NCI-H524 (cell line): ENCODE results near the gene FBXL16.

Source experiments
- DNase-seq, 2 experiments: peaks; one replicate each; lab custom pipeline; 2025; lab: John Stamatoyannopoulos, UW

Gene FBXL16

DNA sequence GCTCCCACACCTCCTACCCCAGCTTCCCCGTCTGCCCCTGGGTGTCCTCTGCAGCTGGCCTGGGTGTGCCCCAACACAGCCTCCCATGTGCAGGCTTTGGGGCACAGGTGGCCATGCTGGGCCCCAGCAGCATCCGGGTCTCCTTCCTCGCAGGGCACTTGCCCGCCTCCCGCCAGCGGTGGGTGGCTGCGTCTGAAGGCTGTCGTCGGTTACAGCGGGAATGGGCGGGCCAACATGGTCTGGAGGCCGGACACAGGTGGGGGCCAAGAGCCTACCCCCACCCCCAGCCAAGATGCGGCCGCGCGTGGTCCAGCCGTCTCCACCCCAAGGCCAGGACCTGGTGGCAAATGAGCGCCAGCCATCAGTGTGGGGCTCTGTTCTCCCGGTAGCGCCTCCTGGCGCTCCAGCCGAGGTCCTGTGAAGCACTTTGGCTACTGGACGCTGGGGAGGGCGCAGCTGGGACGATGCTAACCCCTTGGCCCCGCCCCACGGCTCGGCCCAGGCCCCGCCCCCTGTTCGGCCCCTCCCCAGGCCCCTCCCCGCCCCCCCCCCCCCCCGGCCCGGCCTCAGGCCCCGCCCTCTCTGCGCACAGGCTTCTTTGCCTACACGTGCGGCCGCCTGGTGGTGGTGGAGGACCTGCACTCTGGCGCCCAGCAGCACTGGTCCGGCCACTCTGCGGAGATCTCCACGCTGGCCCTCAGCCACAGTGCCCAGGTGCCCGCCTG is 45.0 kb downstream of the FBXL16 start:
- DNase-seq: no peak

DNA sequence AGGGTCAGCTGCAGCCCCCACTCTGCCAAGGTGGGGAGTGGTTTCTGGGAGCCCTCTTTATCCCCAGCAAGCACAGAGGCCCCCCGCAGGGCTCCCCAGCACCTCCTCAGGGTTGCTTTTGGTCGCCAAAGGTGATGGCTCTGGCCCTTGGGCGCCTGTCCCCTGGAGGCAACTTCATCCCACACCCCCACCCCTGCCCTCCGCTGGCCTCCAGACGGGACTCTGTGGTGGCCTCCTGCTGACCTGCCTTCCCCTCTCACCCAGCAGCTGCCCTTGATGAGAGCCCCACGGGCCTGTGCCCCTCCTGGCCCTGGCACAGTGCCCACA is 45.5 kb downstream of the FBXL16 start:
- no peak for DNase-seq

DNA sequence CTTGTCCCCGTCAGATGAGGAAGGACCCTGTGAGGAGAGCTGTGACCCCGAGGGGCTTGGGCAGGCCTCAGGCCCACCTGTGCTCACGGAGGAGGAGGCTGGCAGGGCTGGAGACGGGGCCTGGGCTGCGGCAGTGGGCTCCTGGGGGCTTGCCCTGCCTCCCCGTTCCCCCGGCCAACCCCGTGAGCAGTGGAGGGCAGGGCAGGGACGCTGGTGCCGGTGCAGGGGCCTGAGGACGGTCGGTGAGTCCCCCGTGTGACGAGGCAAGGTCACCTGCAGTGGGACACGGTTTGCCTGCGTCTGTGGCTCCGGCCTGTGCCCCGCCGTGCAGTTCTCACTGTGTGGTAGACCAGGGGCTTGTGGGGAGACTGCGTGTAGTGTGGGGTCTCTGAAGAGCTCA is 46.0 kb downstream of the FBXL16 start:
- DNase-seq: no peak

DNA sequence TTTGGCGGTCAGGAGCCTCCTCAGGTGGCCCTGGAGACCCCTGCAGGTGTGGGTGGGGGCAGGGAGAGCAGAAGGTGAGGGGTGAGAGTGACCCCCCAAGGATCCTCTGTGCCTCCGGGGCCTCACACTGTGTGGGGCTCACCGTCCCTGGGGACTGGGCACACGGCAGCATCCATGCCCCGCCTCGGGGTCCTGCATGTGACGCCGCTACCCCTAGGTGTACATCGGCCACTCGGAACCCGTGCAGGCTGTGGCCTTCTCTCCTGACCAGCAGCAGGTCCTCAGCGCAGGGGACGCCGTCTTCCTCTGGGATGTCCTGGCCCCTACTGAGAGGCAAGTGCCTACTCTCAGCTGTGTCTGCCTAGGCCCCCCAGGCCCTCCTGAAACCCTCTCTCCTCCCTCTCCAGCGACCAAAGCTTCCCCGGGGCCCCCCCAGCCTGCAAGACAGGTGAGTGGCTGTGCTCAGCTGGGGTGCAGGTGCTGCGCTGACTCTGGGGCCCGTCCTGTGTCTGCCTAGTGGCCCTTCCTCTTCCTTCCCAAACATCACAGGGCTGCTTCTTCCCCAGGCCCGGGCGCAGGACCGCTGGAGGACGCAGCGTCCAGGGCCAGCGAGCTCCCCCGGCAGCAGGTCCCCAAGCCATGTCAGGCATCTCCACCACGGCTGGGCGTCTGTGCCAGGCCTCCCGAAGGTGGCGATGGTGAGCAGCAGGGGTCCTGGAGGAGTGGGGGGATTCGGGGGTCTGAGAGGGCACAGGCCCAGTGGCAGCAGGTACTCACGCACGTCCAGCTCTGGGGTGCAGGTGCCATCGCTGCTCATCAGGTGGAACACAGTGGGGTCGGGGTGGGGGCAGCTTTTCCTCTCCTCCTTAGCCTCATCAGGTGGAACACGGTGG is 46.7 kb downstream of the FBXL16 start:
- no peak for DNase-seq

DNA sequence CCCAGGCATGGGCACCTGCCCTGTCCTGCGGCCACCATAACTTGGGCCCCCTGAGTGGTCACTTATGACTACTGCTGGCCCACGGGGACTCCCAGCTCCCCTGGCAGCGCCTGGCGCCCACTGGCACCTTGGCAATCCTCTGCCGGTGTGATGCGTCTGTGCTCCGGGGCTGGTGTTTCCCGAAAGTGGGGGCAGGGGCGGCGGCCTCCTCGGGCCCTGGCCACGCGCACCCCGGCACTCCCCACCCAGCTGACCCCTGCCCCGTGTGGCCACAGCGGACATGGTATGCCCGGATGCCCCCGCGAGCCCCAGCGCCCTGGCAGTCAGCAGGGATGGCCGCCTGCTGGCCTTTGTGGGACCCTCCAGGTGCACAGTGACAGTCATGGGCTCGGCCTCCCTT is 48.1 kb downstream of the FBXL16 start:
- DNase-seq: no peak

DNA sequence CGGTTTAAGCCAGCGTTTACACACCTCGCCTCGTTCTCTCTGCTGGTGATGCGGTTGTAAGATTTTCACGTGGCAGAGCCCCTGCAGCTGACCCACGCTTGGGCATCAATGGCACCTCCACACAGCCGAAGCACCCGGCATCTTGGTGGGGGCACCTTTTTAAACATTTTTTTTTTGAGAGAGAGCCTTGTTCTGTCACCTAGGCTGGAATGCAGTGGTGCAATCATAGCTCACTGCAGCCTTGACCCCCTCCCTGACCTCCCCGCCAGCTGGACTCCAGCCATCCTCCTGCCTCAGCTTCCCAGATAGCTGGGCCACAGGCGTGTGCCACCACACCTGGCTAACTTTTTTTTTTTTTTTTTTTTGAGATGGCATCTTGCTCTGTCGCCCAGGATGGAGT is 51.6 kb downstream of the FBXL16 start:
- no peak for DNase-seq

DNA sequence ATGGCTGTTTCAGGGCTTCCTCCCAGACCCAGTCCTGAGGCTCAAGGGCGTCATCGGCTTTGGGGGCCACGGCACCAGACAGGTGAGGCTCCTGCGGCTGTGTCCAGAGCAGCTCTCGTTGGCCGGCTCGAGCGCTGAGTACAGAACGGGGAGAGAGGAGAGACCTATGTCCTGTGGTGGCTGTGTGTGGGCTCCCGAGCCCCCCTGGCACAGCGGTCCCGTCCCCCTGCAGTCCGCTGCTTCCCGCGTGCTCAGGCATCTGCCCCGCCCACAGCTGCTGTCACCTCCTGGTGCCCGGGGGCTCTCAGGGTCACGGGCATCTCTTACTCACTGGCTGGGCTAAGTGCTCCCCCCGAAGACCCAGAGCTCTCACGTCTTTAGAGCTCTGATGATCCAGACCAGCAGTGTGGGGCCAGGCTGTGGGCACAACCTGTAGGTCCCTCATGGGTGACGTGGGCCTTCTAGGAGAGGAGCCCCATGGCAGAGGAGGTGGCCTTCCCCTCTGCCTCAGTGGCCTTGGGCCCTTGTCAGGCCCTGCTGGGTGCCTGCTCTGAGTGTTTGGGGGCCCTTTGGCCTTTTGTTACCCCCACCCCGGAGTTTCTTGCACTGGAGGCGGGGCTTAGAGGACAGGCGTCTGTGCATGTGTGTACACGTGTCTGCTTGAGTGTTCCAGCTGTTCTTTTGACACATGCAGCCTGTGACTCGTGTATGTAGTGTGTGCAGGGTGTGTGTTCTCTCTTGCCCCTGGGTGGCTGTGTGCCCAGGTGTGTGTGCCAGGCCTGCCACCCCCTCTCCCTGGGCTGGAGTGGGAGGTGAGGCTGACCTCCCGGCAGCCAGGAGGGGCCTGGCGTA is 52.9 kb downstream of the FBXL16 start:
- DNase-seq: no peak

DNA sequence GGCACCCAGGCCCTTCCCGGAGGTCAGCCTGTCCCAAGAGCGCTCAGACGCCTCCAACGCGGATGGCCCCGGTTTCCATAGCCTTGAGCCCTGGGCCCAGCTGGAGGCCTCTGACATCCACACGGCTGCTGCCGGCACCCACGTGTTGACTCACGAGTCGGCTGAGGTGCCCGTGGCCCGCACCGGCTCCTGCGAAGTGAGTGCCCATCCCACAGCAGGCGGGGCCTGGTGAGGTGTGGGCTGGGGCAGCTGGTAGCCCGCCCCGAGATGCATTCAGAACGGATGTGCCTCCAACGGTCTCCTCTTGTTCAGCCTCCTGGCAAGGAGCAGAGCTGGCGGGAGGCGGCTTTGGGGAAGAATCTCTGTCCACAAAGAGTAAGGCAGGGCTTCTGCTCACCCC is 53.8 kb downstream of the FBXL16 start:
- no peak for DNase-seq

DNA sequence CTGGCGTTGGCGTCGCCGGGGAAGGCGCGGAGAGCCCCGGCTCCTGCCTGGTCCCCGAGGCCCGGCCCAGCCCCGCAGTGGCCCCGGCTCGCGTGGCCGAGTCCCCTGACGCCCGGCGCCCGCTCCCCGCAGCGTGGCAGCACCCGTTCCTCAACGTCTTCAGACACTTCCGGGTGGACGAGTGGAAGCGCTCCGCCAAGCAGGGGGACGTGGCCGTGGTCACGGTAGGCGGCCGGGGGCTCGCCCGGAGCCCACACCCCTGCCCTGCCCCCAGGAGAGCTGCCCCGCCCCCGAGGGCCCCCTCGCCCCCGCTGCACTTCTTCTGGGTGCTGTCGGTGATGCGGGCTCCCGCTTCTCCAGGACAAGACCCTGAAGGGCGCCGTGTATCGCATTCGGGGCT is 56.0 kb downstream of the FBXL16 start:
- DNase-seq: no peak

DNA sequence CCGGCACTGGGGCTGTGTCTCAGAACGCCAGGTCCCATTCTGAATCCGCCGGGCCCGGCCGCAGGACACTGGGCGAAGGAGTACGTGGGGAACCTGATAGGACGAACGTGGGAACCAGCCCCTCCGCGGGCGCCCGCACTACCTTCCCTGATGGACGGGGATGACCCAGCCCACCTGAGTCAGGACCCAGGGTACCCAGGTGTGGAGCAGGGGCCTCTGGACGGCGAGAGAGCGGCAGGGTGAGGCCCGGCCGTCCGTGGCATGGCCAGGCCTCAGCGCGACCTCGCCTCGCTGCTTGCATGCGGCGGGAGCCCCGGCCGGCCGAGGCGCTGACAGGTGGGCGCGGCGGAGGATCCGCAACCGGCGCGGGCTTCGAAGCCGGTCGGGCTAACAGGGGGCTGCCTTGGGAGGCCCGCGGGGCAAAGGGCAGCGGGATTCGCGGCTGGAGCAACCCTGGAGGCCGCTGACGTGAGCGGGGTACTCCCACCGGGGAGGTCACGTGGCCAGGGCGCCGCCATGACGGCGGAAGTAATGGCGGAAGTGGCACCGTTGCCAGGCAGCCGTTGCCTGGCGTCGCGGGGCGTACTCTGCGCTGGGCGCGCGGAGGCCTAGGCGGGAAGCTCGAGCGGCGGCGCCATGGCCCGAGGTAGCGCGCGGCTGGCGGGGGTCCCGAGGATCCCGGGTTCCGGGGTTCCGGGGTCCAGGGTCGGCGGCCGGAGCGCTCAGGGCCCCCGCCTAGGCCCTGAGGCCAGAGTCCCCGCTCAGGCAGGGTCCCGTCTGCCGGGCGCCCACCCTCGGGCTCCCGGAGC is 56.6 kb downstream of the FBXL16 start, which contains the start of gene WDR90:
Gene WDR90, plus strand, starts transcription at position 585 of the 809 bp plus-strand sequence. Its CDS starts 52 bp downstream, at position 637.
- DNase-seq: peak; percentile 63 to 90

DNA sequence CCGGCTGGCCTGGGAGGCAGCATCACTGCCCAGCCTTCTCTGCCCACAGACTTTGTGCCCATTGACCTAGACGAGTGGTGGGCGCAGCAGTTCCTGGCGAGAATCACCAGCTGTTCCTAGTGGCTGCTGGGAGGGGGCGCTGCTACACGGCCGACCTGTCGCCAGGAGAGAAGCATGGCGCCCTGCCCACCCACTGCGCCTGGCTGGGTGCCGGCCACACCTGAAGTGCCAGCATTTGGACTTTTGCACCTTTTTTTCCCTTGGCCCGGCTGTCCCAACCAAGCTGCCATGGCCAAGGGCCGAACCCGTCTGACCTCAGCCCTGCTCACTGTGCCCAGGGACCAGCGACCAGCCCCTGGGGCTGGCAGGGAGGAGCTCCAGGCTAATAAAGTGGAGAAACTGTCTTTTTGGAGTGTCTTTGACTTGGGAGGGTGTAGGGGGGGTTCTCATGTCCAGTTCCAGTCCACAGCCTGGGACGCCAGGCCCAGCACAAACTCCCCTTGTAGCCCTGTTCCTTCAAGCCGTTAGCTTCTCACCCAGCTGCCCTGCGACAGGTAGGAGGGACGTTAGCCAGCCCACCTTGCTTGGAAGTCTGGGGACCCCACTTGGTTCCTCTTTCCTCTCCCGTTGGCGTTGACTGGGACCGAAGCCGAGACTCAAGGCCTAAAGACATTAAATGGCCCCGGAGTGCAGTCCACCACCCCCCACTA is 57.4 kb downstream of the FBXL16 start:
- peak; percentile 47 to 64 for DNase-seq

DNA sequence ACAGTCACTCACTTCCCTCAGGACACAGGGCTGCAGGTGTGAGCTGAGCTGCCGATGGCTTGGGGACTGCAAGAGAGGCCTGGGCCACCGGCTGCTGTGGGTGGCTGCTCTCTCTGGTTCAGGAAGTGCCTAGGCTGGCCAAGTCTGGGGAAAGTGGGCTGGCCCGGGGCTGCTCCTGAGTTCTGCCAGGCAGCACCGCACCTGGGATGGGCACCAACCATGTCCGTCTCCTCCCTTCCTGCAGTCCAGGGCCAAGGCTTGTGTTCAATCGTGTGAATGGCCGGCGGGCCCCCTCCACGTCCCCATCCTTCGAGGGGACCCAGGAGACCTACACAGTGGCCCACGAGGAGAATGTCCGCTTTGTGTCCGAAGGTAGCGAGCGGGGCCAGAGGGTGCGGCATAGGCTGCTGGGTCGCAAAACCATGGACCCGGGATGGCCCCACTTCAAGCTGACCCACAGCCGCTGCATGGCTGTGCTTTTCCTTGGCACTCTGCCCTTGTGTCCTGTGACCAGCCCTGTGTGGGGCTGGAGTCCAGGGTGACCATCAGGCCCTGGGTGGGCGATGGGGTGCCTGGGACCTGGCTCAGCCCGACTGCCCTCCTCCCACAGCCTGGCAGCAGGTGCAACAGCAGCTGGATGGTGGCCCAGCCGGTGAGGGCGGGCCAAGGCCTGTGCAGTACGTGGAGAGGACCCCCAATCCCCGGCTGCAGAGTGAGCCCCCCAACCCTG is 58.3 kb downstream of the FBXL16 start:
- DNase-seq: no peak

DNA sequence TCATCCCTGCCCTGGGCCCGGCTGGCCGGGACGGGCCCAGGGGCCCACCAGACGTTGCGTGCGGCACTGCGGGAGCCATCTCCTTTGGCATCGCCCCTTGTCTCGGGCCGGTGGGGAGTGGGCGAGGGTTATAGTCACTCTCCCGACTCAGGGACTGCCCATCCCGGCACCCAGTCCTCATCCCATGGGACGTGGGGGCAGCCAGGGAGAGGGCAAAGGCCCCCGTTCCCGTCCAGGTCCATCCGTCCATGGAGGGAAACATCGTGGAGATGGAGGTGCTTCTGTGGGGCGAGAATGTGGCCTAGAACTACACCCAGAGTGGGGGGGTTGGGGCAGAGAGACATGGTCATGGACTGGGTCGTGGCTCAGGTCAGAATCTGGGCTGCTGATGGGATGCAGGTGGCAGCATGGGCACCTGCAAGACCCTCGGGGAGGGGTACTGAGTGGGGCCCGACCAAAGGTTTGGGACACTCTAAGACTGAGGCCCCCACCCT is 58.9 kb downstream of the FBXL16 start:
- DNase-seq: no peak

DNA sequence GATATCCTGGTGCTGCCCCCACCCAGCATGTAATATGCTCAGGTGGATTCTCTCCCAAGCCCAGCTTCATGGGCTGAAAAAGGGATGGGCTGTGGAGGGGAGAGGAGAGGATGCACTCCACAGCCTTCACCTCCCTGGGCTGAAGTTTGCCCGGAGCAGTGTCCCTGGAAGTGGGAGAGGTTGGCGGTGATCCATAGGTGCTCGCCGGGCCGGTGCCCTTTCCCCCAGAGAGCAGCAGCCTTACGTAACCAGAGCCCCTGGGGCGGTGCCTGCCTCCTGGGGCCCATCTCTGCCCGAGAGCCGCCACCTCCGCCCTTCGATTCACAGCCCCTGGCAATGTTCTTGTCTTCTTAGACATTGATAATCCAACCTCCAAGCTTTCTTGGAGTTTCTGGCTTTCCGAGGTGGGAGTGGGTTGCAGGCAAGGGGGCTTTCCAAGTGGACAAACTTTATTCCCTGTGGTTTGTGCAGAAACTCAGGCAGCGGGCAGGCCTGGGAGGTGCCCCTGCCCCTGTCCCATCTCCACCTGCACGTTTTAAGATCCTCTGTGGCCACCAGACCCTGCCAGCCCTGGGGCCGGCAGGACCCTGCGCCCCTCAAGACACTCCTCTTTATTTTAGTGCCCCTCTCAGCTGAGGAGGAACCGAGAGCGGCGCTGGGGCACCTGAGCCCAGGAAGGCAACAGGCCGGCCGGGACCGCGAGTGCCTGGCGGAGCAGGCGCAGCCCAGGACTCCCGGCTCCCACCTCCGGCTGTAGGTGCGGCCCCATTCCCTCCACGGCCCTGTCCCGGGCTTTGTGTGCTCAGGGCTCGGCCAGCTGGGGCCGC is 59.5 kb downstream of the FBXL16 start:
- DNase-seq: no peak

DNA sequence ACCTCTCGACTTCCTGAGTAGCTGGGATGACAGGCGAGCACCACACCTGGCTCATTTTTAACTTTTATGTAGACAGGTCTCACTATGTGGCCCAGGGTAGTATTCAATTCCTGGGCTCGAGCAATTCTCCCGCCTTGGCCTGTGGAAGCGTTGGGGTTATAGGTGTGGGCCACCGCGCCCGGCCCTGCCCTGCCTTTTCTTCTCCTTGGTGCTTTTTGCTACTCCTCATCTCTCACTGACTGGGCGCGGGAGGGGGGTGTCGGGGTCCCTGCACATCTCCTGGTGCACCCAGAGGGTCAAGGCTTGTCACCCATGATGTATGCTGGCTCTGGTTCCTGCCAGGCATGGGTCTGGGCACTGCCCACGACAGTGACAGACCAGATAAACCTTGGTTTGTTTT is 61.0 kb downstream of the FBXL16 start:
- no peak for DNase-seq

DNA sequence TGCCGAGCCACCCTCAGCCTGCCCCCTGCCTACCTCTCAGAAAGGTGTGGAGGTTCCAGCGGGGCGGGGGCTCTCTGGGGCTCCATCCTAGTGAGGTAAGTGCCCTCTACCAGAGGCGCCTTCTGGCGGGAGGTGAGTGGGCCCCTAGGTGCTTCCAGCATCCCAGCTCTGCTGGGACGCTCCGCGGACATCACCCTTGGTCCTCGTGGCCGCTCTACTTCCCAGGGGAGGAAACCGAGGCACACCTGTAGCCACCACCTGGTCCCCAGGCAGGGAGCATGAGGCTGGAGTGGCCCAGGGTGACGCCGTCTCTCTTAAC is 62.6 kb downstream of the FBXL16 start:
- DNase-seq: no peak
